IMR-90 (cell line): ENCODE measurements around the gene GPC5.

Source experiments
- BHLHE40 ChIP-seq: fragments of 150-350 bp; IDR thresholded peaks from 2 replicates; pipeline ENCODE4 v1.6.1; 2016; ENCODE audit warnings: mild to moderate bottlenecking, low read depth, low read length
- CEBPB ChIP-seq: IDR thresholded peaks from 2 replicates; pipeline ENCODE4 v1.6.1; 2012; ENCODE audit warnings: low read depth, low read length, improper control_type of control experiment
- CHD1 ChIP-seq: IDR thresholded peaks from 2 replicates; pipeline ENCODE4 v1.6.1; 2012; ENCODE audit warnings: low read depth, low read length, improper control_type of control experiment
- CTCF ChIP-seq: conservative IDR thresholded peaks from 2 replicates; pipeline ENCODE4 v1.5.1; 2012; ENCODE audit warnings: mild to moderate bottlenecking, low read depth, low read length, improper control_type of control experiment
- ELK1 ChIP-seq: fragments of 150-350 bp; IDR thresholded peaks from 2 replicates; pipeline ENCODE4 v1.6.1; 2016; ENCODE audit warnings: low read depth, mild to moderate bottlenecking, low read length, moderate library complexity, borderline replicate concordance
- FOS ChIP-seq: fragments of 150-350 bp; IDR thresholded peaks from 2 replicates; pipeline ENCODE4 v1.6.1; 2016; ENCODE audit warnings: low read depth, low read length
- MAFK ChIP-seq: IDR thresholded peaks from 2 replicates; pipeline ENCODE4 v1.6.1; 2012; ENCODE audit warnings: low read depth, low read length, improper control_type of control experiment
- MAZ ChIP-seq: IDR thresholded peaks from 2 replicates; pipeline ENCODE4 v1.6.1; 2012; ENCODE audit warnings: low read depth, mild to moderate bottlenecking, low read length, improper control_type of control experiment, moderate library complexity, borderline replicate concordance
- MXI1 ChIP-seq: IDR thresholded peaks from 2 replicates; pipeline ENCODE4 v1.6.1; 2012; ENCODE audit warnings: low read depth, mild to moderate bottlenecking, low read length, moderate library complexity, borderline replicate concordance
- POLR2A ChIP-seq: IDR thresholded peaks from 2 replicates; pipeline ENCODE4 v1.6.1; 2012; ENCODE audit warnings: mild to moderate bottlenecking, low read depth, low read length
- RAD21 ChIP-seq: IDR thresholded peaks from 2 replicates; pipeline ENCODE4 v1.6.1; 2012; ENCODE audit warnings: low read length, improper control_type of control experiment
- RFX5 ChIP-seq: IDR thresholded peaks from 2 replicates; pipeline ENCODE4 v1.8.0; 2012; ENCODE audit warnings: low read depth, mild to moderate bottlenecking, low read length, moderate library complexity
- SMC3 ChIP-seq: fragments of 150-350 bp; IDR thresholded peaks from 2 replicates; pipeline ENCODE4 v1.6.1; 2016; ENCODE audit warnings: low read depth, mild to moderate bottlenecking, antibody characterized with exemption, low read length, moderate library complexity

GRCh38 chr13:92613921-92614320 is 1215.5 kb downstream of the GPC5 start:
- TF ChIP-seq POLR2A (no peak), CTCF (no peak), BHLHE40 (no peak), ELK1 (no peak), MXI1 (no peak), CHD1 (no peak), FOS (no peak), MAZ (no peak), SMC3 (no peak), CEBPB (no peak), RAD21 (no peak), MAFK (no peak), RFX5 (no peak)
